HG03469 (cell line): ENCODE results near the gene TMEM38A.
"Not testable (repeated sequence)": the region's sequence is repeated elsewhere in the genome, so short reads cannot be mapped to it uniquely, and the experiment has no call there.

ENCODE experiments used
- ATAC-seq: cut with Tn5 transposase; IDR thresholded peaks from one replicate; pipeline ENCODE4 v1.9.1; 2021; ENCODE audit warnings: mild to moderate bottlenecking, moderate library complexity, moderate number of reproducible peaks; ENCODE audit not compliant: unreplicated experiment

Gene TMEM38A

GRCh38 chr19:16673839-16674238 lies 12.9 kb downstream of the TMEM38A start:
- not testable (repeated sequence) for ATAC-seq

GRCh38 chr19:16676101-16676798 lies 15.3 kb downstream of the TMEM38A start:
- ATAC-seq = no peak

- no peak for ATAC-seq
Observed at GRCh38 chr19:16677055-16677454, 16.1 kb downstream of the TMEM38A start.

- no peak for ATAC-seq
Observed at GRCh38 chr19:16678498-16678897, 17.6 kb downstream of the TMEM38A start.

- ATAC-seq = no peak
Observed at GRCh38 chr19:16679811-16680210, 18.9 kb downstream of the TMEM38A start.

- no peak for ATAC-seq
Observed at GRCh38 chr19:16682539-16682938, 21.6 kb downstream of the TMEM38A start.

GRCh38 chr19:16684216-16684615 lies 23.3 kb downstream of the TMEM38A start:
- ATAC-seq = no peak

GRCh38 chr19:16688084-16688483 lies 27.1 kb downstream of the TMEM38A start:
- no peak for ATAC-seq

GRCh38 chr19:16698914-16699313 lies 38.0 kb downstream of the TMEM38A start:
- ATAC-seq = no peak

- ATAC-seq = no peak
Observed at GRCh38 chr19:16702123-16702522, 41.2 kb downstream of the TMEM38A start.

- ATAC-seq = no peak
Observed at GRCh38 chr19:16703677-16704076, 42.7 kb downstream of the TMEM38A start.

- not testable (repeated sequence) for ATAC-seq
Observed at GRCh38 chr19:16710870-16711269, 49.9 kb downstream of the TMEM38A start.

GRCh38 chr19:16712295-16712694 lies 51.4 kb downstream of the TMEM38A start:
- ATAC-seq = not testable (repeated sequence)

- no peak for ATAC-seq
Observed at GRCh38 chr19:16714702-16715287, 53.9 kb downstream of the TMEM38A start.

GRCh38 chr19:16715611-16716010 lies 54.7 kb downstream of the TMEM38A start:
- no peak for ATAC-seq

GRCh38 chr19:16721051-16721450 lies 60.1 kb downstream of the TMEM38A start:
- ATAC-seq = no peak

GRCh38 chr19:16722591-16722990 lies 61.7 kb downstream of the TMEM38A start:
- no peak for ATAC-seq

- ATAC-seq = no peak
Observed at GRCh38 chr19:16726916-16727315, 66.0 kb downstream of the TMEM38A start.

- ATAC-seq = not testable (repeated sequence)
Observed at GRCh38 chr19:16735650-16736266, 74.8 kb downstream of the TMEM38A start.

GRCh38 chr19:16736709-16737108 lies 75.8 kb downstream of the TMEM38A start:
- no peak for ATAC-seq

GRCh38 chr19:16737911-16738310 lies 77.0 kb downstream of the TMEM38A start:
- no peak for ATAC-seq

- ATAC-seq = no peak
Observed at GRCh38 chr19:16739546-16739945, 78.6 kb downstream of the TMEM38A start.
